HCT116 (cell line): ENCODE results near the gene ERC2.

Source experiments
- CBX3 ChIP-seq: IDR thresholded peaks from 2 replicates; pipeline ENCODE4 v1.6.1; 2012; ENCODE audit warnings: low read depth
- CEBPB ChIP-seq: IDR thresholded peaks from 2 replicates; pipeline ENCODE4 v1.6.1; 2012; ENCODE audit warnings: low read depth
- CTCF ChIP-seq, 3 experiments: fragments of 200-600 bp in 1 of 3; sonication (generic) in 1 of 3; IDR thresholded peaks in 2 of 3; conservative IDR thresholded peaks in 1 of 3; 2 replicates each; pipeline ENCODE4 v1.5.1; 2012 to 2017; ENCODE audit warnings: low read depth in 2 of 3, low read length in 2 of 3, antibody characterized with exemption in 1 of 3, borderline replicate concordance in 1 of 3, control low read depth in 1 of 3, mild to moderate bottlenecking in 1 of 3, mixed read lengths in 1 of 3, mixed run types in 1 of 3, moderate library complexity in 1 of 3; ENCODE audit not compliant: insufficient read depth in 1 of 3
- EZH2 ChIP-seq: fragments of 200-600 bp; sonication (generic); IDR thresholded peaks from 2 replicates; pipeline ENCODE4 v1.6.1; 2017; ENCODE audit warnings: antibody characterized with exemption, mixed run types
- JUND ChIP-seq: IDR thresholded peaks from 2 replicates; pipeline ENCODE4 v1.6.1; 2012
- POLR2A ChIP-seq: IDR thresholded peaks from 2 replicates; pipeline ENCODE4 v1.7.0; 2011; ENCODE audit warnings: borderline replicate concordance; ENCODE audit not compliant: insufficient read depth, insufficient read length; ENCODE audit errors: extremely low read depth
- POLR2AphosphoS5 ChIP-seq: IDR thresholded peaks from 2 replicates; pipeline ENCODE4 v1.6.1; 2011; ENCODE audit warnings: mild to moderate bottlenecking, low read depth, low read length, moderate library complexity
- RAD21 ChIP-seq: IDR thresholded peaks from 2 replicates; pipeline ENCODE4 v1.6.1; 2012; ENCODE audit warnings: low read depth, mild to moderate bottlenecking

- TF ChIP-seq POLR2A (no peak), CTCF (IDR thresholded peaks at IDR 0.05 in 2 of 3, conservative IDR thresholded peaks at IDR 0.05 in 1 of 3; ENCODE audit: borderline replicate concordance in 1 of 3, insufficient read depth in 1 of 3, low read depth in 2 of 3, low read length in 2 of 3) (no peak), CEBPB (no peak), JUND (no peak), EZH2 (no peak), POLR2AphosphoS5 (no peak), CBX3 (no peak), RAD21 (no peak)
Measured at GRCh38 chr3:55655544-55655943, 812.7 kb downstream of the ERC2 start.
